Activated T-cell treated with anti-CD3 and anti-CD28 coated beads for 4 hours (primary cell): ENCODE results near the gene ZNF670.
A peak's percentile ranks its signal among the peaks of the same experiment; 100 is the strongest.

ENCODE experiments used
- DNase-seq: peaks from one replicate; pipeline ENCODE4 v3.0.0-alpha.2; 2020

The ZNF670 gene

GRCh38 chr1:247103859-247104591 lies 25.4 kb upstream of the ZNF670 start, which contains the start of gene ZNF669:
Gene ZNF669, minus strand, starts transcription at chr1:247104356. Its CDS starts 157 bp downstream, at chr1:247104199.
- peak; percentile 87 for DNase-seq

- DNase-seq: no peak
These were observed 23.8 kb upstream of the ZNF670 start for GRCh38 chr1:247102381-247102780.

DNA sequence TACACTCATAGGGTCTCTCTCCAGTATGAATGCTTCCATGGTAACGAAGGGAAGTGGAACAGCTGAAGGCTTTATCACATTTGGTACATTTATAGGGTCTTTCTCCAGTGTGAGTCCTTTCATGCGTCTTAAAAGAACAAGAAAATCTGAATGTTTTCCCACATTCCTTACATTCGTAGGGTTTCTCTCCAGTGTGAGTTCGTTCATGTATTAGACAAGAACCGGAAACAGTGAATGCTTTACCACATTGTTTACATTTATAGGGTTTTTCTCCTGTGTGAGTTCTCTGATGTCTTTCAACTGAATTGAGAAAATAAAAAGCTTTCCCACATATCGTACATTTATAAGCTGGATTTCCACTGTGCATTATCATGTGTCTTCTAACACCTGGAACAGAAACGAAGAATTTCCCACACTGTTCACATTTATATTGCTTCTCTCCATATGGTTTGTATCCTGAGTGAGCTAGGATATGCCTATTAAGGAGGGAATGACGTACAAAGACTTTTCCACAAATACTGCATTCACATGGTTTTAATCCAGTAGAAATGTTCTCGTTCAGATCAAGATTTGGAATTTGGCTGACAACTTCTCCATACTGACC lies 22.2 kb upstream of the ZNF670 start:
- DNase-seq: no peak

- DNase-seq: no peak
These were observed 18.3 kb upstream of the ZNF670 start for GRCh38 chr1:247096958-247097357.

GRCh38 chr1:247096544-247096943 lies 17.9 kb upstream of the ZNF670 start:
- DNase-seq: no peak

DNA sequence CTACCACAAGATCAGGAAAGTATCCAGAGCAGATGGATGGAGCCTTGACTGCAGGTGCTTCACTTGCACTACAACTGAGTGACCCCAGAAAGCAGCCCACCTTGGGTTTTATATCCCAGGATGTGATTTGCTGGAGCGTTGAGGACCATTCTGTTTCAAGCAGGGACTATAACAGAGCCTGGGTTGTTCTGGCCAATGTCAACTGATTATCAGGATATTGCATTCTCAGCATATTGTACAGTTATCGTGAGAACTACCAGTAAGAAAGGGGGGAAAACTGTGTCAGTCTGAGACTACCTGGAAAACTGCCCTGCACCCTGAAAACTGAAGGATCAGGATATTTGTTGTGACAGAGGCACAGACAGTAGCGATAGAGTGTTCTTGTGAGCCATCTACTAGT lies 17.5 kb upstream of the ZNF670 start:
- no peak for DNase-seq

DNA sequence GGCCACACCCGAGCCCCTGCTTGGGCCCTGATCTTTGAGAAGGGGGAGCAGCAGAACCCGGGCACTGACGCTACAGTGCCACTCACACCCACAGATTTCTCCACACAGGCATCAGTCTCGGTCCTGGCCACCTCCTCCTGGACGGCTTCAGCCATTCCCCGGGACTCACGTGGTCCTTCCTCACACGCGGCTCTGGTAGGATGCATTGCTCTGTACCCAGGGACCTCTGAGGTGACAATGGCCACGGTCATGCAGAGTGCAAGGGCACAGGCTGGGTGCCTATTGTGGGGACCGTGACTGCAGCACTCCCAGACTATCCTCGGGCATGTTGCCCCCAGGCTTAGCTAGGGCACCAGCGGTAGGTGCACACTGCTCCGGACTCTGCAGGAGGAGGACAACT lies 11.8 kb upstream of the ZNF670 start:
- DNase-seq: no peak

DNA sequence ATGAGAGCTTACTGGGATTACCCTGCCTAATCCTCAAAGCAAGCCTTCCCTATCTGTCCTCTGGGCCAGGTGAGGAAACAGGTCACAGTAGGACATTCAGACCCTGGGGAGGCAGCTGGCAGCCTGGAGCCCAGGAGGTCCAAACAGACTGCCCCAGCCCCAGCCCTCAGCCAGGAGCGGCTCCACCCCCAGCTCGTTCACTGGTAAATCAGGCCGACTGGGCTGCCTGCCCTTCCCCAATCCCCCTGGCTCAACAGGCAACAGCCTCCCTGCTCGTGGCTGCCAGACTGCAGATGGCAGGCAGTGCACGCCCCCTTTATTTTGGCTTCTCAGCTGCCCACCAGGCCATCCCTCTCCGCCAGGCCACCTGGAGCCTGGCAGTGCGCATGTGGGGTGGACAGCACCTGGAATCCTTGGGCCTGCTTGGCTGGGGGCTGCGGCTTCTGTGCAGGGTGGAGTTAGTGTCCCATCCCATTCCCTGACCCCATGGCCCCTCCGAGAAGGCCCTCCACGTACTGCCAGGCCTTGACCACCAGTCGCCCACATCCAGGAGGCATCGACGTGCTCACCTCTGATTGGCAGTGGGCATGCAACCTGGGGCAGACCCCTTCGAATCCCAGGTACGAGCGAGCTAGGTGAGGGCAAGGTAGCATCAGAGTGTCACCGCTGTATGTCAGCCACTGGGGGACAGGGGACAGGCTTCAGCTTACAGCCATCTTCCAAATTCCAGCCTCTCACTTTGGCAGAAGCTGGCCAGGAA lies 11.2 kb upstream of the ZNF670 start:
- no peak for DNase-seq

DNA sequence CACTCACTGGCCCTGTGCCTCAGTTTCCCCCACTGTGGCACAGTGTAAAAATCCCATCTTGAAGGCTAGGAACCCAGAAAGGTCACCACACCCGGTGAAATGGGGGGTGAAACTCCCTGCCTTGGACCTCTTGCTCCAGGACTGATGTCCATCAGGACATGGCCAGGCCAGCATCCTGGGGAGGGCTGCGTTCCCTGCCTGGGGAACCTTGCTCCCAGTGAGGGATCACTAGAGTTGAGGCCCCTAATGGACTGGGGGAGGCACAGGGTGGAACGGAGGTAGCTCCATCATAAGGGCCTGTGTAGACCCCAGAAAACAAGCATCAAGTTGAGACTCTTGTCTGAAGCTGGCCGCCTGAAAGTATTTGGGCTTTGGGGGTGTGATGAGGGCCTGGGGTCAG lies 10.4 kb upstream of the ZNF670 start:
- DNase-seq: no peak

GRCh38 chr1:247087256-247087655 lies 8.6 kb upstream of the ZNF670 start:
- no peak for DNase-seq

- DNase-seq: no peak
These were observed 6.7 kb upstream of the ZNF670 start for GRCh38 chr1:247085310-247085709.

DNA sequence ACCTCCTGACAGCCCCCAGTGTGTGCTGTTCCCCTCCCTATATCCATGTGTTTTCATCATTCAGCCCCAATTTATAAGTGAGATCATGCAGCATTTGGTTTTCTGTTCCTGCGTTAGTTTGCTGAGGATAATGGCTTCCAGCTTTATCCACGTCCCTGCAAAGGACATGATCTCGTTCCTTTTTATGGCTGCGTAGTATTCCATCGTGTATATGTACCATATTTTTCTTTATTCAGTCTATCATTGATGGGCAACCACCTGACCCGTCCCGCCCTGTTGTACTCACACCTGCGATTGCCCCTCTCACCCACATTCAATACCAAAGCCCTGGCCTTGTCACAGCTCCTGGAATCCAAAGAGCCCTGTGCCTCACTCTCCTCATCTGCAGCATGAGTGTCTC lies 6.2 kb upstream of the ZNF670 start:
- DNase-seq: no peak

DNA sequence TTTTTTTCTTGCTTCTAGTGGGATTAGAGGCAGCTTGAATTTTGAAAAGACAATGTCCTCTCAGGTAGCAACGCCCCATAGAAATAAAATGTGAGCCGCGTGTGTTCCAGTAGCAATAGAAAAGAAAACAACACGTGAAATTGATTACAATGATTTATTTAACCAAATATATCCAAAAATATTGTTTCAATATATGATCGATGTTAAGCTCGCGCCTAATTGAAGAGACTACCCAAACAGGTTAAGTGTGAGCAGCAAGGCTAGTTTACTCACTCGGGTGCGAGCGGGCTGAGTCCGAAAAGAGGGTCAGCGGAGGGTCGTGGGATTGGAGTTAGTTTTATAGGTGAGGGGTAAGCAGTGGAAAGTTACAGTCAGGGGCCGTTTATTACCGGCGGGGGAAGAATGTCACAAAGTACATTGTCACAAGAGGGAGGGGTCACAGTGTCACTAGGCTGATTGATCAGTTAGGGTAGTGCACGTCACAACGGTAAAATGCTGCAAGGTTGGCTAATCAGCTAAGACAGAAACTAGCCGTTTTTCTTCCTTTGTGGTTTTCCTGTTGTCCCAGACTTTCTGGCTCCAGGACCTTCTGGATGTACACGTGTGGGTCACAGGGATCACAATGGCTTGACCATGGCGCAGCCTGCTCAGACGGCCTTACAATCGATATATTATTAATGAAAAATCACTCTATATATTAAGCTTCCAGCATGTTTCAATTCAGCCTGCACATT lies 697 bp upstream of the ZNF670 start:
- no peak for DNase-seq

DNA sequence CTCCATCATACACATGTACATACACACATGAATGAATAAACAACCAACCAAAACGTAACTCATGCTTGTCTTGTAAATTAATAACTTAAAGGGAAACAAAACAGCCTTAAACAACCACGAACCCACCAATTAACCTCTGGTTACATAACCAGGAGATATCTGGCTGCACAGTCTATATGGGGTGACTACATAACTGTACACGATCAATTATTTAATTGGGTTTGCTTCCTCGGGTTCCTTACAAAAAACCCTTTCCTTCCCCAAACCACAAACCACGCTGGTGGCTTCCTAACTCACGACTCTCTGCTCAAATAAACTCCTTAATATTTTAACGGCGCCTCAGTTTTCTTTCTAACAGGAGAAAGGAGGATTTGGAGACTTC lies 744 bp downstream of the ZNF670 start:
- DNase-seq: no peak

DNA sequence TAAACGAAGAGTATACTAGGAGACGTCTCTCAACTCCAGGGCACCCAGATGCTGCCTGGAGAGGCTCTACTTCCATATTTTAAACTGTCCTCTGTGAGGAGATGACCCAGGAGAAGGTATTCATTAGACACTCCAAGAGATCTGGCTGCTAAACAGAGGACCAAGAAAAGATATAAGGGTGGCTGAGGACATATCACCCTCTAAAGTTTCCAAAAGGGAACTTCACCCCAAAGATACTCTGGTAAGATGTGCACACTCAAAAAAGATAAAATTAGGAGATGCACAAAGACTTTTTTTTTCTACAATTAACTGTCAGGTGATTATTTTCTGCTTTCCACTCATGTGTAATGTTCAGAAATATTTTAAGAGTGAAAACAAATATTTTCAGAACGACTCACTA lies 1.4 kb downstream of the ZNF670 start:
- DNase-seq: no peak

DNA sequence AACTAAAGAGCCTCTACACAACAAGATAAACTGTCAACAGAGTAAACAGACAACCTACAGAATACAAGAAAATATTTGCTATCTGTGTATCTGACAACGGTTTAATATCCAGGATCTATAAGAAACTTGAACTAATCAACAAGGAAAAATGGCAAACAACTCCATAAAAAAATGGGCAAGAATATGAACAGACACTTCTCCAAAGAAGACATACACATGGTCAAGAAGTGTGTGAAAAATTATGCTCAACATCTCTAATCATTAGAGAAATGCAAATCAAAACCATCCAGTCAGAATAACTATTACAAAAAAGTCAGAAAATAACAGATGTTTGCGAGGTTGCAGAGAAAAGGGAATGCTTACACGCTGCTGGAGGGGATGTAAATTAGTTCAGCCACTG lies 8.0 kb downstream of the ZNF670 start:
- no peak for DNase-seq

- DNase-seq: no peak
These were observed 14.3 kb downstream of the ZNF670 start for GRCh38 chr1:247064304-247064703.

DNA sequence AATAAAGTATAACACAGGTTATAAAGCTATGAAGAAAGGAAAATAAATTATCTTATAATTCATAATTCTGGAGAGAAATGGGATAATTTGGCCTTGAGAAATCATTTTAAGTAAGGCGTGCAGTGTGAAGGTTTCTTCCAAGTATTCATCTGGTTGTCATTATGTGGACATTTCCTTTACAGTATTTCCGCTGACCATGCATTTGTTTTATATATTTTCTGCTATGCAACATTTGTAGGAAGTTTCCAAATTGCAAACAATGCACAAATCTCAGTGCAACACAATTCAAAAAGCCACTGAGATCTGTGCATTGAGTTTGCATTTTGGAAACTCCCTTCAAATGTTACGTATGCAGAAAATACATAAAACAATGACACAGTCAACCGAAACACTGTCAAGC lies 17.8 kb downstream of the ZNF670 start:
- no peak for DNase-seq

DNA sequence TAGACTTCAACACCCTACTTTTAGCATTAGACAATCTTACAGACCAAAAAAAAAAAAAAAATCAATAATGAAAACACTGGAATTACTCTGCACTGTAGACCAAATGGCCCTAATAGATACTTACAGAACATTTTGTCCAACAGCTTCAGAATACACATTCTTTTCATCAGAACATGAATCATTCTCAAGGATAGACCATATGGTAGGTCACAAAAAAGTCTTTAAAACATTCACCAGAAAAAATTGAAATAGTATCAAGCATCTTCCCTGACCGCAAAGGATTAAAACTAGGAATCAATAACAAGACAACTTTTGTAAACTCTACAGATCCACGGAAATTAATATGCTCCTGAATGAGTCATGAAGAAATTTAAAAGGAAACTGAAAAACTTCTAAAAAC lies 22.5 kb downstream of the ZNF670 start:
- no peak for DNase-seq

- DNase-seq: no peak
These were observed 23.6 kb downstream of the ZNF670 start for GRCh38 chr1:247054992-247055415.

- DNase-seq: no peak
These were observed 30.9 kb downstream of the ZNF670 start for GRCh38 chr1:247047702-247048101.

DNA sequence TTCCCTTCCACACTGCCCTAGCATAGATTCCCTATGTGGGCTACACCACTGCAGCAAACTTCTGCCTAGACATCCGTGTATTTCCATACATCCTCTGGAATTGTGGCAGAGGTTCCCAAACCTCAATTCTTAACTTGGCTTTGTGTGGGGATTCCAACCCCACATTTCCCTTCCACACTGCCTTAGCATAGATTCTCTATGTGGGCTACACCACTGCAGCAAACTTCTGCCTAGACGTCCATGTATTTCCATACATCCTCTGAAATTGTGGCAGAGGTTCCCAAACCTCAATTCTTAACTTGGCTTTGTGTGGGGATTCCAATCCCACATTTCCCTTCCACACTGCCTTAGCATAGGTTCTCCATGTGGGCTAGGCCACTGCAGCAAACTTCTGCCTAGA lies 31.4 kb downstream of the ZNF670 start:
- DNase-seq: no peak

DNA sequence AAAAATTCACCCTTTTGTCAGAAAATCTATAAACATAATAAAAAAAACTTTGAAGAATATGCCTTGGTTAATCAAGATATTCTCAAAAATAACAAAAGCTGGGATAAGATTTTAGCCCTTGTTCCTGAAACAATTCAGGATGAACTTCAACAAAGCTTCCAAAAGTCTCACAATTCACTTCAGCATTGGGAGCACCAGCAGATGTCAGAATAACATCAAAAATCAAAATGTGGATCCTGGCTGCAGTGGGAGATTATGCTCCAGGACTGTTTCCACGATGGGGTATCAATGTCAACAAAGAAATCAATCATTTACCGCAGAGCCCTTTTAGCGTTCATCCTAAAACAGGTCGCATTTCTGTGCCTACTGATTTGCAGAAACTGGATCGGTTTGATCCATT lies 35.2 kb downstream of the ZNF670 start:
- DNase-seq: no peak
